ENCODE data around the gene CELF1.

CELF1 gene

DNA sequence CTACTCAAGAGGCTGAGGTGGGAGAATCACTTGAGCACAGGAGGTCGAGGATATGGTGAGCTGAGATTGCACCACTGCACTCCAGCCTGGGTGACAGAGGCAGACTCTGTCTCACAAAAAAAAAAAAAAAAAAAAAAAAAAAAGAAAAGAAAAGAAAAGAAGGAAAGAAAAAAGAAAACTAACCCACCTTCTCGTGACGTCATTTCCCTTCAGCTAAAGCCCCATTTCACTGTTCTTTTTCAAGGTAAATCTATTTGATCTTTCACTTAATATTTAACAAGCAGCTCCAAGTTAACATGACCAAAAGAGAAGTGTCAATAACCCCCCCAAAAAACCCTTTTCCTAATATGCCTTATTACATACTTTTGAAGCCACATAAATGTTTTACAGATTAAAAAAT, 109.1 kb downstream of the CELF1 start:
- no peak for DNase-seq

DNA sequence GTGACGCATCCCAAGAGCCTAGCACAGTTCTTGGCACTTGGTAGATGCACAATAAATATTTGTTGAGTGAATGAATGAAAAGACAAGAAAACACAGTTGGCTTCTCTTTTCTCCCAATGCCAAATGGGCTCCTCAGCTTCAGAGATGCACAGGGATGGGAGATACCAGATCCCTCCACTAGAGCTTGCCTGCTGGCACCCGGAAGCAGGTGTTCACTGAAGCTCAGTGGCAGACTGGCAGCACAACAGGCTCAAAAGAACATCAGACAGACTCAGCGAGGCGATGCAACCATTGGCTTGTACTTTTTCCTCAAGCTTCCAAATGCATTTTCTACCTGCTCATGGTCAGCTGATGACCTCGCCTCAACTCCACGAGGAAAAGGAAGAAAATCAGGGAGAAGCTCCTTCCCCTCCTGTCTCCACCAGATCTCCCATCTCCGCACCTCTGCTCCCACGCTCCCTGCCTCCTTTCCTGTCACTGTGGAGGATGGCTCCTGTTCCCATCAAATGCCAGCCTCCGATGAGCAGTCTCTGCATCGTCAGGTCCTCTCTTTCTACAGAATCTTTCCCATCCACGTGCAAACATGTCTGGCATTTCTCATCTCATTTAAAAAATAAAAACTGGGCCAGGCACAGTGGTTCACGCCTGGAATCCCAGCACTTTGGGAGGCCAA, 109.8 kb downstream of the CELF1 start:
- no peak for DNase-seq

DNA sequence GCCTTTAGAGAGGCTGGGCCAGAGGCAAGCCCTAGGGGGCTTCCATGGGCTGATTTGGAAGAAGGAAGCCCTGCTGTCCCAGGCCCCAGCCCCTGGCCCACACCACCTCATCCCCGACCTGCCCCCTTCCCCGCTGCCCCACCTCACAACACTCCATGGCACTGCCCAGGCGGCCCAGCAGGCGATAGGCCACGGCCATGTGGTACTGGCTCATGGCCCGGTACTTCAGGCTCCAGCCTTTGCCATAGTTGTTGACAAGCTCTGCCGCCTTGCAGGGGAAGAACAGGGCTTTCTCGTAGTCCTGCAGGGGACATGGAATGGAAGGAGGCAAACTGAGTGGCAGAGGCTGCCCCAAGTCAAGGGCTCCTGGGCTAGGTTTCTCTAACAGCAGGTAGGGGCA, 110.4 kb downstream of the CELF1 start:
- DNase-seq, result no peak

DNA sequence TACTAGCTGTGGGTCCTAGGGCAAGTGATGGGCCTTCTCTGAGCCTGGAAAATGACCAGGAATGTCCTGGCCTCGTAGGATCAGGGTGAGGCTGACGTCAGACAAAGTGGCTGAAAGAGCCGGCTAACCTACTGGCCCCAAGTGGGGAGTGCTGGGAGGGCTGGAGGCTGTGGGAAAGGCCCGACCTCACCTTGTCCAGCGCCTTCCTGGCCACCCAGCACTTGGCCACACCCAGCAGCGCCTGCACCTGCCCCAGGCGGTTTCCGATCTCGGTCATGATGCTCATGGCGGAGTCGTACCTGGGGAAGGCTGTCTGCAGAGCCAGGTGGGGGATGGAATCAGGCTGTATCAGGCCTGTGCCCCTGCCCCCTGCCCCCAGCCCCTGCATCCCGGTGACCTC, 111.5 kb downstream of the CELF1 start:
- no peak for DNase-seq

DNA sequence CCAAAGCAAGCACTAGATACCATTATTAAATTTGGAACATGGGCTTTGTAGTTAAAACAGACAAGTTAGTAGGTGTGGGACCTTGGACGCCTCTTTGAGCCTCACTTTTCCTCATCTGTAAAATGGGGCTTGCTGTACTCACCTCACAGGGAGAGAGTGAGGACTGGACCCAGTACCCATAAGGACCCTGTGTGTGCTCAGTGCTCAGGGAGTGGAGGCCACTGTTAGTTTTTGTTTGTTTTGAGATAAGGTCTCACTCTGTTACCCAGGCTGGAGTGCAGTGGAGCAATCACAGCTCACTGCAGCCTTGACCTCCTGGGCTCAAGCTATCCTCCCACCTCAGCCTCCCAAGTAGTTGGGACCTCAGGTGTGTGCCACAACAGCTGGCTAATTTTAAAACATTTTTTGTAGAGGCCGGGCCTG, 112.9 kb downstream of the CELF1 start:
- DNase-seq, result no peak

DNA sequence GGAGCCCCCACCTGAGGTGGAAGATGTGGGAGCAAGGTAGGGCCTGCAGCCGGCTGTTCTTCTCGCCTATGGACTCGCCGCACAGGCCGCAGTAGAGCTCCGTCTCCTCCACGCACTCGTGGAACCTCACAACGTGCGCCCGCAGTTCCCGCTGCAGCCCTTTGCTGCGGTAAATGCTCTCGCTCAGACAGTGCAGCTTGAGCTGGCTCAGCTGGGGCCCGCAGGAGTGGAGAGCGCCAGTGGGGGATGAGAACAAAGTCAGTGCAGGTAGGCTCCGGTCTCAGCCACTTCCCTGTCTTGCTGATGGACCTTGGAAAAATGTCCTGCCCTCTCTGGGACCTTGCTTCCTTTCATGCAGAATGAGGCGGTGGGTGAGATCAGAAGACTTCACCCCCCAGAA, 114.2 kb downstream of the CELF1 start:
- DNase-seq, result no peak

DNA sequence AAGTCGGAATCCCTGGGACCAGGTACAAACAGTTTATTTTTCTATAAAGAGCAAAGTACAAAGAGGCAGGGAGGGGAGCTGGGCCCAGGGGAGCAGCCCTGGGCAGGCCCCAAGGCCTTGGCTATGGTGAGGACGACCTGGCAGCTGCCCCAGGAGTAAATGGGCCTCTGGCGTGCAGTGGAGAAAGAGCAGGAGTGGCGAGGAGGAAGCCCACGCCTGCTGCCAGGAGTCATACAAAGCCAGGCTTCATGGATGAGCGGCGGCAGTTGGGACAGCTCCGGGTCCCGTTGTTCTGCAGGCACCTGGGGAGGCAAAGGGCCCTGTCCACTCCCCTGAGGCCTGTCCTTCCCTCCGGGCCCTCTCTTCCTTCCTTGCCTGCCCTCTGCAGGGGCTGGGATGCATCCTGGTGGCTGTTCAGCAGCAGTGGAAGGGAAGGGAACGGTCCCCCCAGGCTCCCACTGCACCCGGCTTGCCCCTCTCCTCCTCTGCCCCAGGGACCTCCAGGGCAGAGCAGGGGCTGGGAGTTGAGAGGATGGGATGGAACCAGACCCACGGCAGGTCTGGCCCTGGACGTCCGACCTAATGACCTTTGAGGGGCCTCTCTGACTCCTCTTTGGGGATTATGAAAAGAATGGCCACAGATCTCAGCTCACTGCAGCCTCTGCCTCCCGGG, 115.0 kb downstream of the CELF1 start:
- DNase-seq, result no peak

DNA sequence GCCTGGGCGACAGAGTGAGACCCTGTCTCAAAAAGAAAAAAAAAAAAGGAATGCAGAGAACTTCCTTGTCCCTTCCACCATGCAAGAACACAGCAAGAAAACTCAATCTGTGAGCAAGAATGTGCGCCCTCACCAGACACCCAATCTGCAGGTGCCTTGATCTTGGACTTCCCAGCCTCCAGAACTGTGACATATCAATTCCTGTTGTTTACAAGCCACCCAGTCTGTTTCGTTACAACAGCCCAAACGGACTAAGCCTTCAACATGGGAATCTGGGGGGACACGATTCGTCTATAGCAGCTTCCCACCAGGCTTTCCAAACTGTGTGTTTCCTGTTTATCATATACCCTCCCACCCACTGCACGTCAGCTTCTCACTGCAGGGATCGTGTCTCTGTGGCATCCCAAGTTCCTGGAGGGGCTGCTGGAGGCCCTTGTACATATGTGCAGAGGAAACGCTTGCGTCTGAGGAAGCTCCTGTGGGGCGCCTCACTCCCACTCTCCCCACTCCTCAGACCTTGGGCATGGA, 115.7 kb downstream of the CELF1 start:
- no peak for DNase-seq

DNA sequence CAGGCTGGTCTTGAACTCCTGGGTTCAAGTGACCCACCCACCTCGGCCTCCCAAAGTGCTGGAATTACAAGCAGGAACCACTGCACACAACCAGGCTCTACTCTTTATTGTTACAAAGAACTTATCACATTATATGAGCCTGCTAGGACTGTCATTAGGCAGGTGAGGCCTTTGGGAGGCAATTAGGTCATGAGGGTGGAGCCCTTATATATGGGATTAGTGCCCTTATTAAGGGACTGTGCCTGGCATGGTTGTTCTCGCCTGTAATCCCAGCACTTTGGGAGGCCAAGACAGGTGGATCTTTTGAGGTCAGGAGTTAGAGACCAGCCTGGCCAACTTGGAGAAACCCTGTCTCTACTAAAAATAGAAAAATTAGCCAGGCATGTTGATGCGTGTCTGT, 116.2 kb downstream of the CELF1 start:
- DNase-seq, result no peak

DNA sequence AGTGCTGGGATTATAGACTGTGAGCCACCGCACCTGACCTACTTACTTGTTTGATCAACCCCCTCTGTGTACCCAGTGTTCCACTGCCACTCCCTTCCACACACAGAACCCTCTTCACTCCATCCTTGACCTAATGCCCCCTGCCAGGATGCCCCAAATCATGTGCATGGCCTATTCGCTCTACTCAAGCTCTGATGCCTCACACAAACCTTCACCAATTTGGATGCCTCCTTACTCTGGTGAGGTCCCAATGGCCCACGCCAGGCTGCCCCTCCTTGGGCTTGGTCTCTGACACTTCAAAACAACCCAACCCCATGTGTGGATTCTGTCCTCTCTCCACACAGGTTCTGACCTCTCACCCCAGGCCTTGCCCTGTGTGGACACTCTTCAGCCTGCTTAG, 117.2 kb downstream of the CELF1 start:
- DNase-seq, result no peak

DNA sequence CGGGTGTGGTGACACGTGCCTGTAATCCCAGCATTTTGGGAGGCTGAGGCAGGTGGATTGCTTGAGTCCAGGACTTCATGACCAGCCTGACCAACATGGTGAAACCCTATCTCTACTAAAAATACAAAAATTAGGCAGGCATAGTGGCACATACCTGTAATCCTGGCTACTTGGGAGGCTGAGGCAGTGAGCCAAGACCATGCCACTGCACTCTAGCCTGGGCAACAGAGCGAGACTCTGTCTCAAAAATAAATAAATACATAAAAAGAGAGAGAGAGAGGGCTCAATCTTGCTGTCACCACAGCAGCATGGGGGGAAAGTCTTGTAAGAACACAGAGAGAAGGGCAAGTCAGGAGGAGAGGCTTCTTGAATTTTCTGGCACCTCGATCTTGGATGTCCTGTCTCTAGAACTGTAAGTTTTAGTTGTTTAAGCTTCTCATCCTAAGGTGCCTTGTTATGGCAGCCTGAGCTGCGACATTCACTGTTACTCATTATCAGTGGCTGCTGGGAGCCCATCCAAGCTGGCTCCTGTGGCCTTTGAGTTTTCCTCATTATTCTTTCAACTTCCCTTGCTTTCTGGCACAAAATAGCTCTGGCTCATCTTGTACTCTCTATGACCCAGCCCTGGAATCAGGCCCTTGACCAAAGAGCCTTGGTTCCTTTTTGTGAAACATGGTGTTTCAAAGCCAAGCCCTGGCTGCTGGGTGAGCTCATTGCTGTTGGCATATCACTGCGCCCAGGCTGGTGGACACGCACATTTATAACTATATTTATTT, 118.7 kb downstream of the CELF1 start:
- DNase-seq, result no peak

DNA sequence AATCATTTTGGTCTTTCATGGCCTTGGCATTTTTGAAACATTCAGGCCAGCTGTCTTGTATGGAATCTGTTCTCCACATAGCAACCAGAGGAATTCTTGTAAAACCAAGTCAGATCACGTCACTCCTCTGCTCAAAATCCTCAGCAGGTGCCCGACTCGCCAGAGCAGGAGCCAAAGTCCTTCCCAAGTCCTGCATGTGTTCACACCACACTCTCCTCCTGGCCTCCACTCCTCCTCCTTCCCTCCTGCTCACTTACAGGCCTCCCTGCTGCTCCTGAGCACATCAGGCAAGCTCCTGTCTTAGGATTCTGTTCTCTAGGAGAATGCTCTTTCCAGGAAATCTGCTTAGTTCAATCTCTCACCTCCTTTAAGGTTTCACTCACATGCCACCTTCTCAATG, 119.8 kb downstream of the CELF1 start:
- no peak for DNase-seq

DNA sequence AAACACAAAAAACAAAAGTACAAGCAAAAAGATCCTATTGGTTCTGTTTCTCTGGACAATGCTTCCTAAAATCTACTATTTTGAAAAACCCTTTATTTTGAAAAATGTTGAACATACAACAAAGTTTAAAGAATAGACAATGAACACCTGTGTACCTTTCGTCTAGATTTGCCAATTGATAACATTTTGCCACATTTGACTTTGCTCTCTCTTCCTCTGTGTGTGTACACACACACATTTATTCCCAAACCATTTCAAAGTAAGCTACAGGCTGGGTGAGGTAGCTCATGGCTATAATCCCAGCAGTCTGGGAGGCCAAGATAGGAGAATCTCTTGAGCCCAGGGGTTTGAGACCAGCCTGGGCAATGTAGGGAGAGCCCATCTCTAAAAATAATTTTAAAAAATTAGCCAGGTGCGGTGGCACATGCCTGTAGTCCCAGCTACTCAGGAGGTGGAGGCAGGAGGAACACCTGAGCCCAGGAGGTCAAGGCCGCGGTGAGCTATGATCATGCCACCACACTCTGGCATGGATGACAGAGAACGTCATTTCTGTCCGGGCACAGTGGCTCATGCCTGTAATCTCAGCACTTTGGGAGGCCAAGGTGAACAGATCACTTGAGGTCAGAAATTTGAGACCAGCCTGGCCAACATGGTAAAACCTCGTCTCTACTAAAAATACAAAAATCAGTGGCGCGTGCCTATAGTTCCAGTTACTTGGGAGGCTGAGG, 121.4 kb downstream of the CELF1 start:
- no peak for DNase-seq

DNA sequence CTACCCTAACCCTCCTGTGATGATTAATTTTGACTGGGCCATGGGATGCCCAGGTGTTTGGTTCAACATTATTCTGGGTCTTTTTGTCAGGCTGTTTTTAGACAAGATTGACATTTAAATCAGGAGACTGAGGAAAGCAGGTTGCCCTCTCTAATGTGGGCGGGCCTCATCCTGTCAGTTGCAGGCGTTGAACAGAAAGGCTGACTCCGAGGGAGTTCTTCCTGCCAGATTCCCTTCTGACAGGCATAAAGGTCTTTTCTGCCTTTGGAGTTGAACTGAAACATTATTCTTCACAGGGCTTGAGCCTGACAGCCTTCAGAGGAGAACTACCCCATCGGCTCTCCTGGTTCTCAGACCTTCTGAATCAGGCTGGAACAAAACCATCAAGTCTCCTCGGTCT, 122.4 kb downstream of the CELF1 start:
- DNase-seq, result no peak

DNA sequence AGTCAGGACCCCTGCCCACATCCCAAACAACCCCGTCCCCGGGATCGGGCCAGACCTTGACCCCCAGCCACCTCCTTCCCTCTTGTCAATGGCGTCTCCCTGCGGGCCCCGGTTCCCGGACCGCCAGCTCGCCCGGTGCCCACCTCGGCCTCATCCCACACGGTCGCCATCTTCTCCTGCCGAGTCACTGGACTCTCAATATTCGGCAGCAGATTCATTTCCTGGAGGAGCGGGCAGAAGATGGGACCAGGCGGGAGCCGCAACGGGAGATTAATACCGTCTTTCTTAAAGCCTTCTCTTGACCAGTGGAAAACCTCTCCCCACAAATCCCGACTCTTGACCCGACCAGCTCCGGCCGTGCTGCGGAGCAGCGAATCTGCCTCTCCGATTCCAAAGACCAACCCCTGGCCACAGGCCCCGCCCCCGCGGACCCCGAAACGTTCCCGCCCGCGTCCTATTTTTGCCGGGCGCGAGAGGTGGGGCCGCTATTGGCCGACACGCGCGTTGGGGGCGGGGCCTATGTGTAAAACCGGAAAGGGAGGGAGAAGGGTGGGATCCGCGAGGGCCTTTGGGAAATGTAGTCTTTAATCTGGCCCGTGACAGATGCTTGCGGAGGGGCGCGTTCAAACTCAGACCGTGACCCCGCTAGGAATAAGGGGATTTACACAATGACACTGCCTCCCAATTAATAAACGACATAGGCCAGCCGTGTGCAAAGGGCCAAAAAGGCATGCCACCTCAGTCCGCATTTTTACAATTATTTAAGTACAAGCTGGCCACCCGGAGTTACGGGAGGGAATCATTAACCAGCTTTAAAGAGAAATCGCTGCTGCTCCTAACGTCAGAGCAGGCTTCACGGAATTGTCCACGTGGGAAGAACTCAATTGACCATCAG, 126.6 kb downstream of the CELF1 start, which contains the start of gene PSMC3:
Gene PSMC3 (minus strand): TSS at position 378 of the 895 bp plus-strand sequence. CDS start 160 bp downstream, at position 218.
- peak; percentile 94 to 97 (median 96) for DNase-seq

DNA sequence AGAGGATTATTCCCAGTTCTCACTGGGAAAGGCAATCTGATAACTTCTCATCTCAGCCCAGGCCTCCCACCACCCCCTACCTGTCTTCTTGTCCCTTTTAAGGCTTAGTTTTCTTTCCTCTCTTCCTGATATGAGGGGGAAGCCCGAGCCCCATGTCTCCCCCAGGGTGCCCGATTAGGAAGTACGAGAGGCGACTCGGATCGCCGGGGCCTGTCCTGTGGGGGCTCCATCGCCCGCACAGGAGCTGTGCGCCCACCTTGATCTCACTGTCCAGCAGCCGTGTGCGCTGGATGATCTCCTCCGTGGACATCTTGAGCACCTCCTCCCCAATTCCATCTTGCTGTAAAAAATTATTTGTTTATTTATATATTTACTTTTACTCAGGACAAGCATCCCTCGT, 127.3 kb downstream of the CELF1 start:
- DNase-seq, result no peak

DNA sequence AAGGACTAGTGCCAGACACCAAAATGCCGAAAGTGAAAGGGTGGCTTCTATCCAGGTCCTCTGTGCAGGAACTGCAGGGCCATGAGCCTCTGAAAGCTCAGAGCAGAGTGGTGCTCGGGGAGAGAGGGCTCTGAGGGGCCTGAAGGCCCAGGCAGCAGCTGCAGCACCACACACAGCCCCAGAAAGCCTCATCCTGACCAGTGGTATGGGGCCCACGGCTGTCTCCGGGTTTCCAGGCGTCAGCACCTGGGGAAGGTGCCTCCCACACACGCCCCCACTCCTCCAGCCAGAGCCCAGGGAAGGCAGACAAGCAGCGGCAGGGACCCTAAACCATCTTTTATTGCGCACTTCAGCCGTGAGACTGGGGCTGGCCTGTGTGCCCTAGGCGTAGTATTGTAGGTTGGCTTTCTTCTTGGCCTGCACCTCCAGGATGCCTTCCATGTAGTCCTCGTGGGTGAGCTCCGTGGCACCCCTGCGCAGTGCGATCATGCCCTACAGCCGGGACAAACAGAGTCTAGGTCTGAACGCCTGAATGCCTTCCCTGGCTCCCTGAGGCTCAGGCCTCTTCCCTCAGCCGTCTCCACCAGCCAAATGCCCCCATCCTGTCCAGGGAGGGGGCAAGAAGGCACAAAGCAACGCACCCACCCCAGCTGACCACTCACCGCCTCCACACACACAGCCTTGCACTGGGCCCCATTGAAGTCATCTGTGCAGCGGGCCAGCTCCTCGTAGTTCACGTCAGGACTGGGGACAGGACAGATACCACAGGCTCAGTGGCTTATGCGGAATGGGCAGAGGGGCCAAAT, 134.3 kb downstream of the CELF1 start:
- no peak for DNase-seq

DNA sequence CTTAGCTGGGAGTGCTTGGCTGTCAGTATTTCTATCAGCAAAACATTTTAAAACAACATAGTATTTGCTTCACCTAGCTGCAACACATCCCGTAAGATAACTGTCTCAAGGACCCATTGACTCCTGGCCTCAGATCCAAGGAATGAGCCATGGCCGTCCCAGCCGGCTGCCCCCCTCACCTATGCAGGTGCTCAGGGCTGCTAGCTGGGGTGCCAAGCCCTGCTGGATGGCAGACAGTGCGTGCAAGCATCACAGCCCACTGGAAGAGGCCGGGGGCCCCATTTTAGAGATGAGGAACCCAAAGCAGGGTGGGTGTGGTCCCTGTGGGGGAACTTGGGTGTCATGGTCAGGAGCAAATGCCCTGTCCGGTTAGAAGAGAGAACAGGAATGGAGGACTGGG, 135.2 kb downstream of the CELF1 start:
- no peak for DNase-seq

DNA sequence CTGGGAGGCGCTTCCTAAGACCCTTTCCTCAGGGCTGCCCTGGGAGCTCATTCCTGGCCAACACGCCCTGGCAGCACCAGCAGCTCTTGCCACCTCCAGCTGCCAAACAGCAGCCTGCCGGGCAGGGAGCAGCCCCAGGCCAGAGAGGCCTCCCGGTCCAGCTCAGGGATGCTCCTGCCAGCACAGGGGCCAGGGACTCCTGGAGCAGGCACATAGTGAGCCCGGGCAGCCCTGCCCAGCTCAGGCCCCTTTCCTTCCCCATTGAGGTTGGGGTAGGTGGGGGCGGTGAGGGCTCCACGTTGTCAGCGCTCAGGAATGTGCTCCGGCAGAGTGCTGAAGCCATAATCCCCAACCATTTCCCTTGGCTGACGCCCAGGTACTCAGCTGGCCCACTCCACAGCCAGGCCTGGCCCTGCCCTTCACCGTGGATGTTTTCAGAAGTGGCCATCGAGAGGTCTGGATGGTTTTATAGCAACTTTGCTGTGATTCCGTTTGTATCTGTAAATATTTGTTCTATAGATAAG, 136.9 kb downstream of the CELF1 start:
- no peak for DNase-seq
